ENCODE data around the gene PELI3.

The PELI3 gene

DNA sequence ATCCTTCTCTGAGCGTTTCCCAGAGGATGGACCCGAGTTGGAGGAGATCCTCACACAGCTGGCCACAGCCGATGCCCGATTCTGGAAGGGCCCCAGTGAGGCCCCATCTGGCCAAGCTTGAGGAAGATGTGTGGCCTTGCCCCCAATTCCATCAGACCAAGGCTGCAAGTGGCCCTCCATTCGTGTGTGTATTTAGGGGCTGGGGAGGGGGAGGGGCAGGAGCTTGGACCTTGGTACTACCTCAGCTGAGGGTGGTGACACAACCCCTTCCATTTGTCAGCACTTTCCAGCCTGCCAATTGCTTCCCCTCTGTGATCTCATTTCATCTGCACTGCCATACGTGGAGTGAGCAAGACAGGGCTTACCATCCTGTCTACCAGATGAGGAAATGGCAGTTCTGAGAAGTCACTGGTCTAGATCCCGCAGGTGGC lies 42.4 kb downstream of the PELI3 start:
- DNase-seq, result peak; percentile 5

DNA sequence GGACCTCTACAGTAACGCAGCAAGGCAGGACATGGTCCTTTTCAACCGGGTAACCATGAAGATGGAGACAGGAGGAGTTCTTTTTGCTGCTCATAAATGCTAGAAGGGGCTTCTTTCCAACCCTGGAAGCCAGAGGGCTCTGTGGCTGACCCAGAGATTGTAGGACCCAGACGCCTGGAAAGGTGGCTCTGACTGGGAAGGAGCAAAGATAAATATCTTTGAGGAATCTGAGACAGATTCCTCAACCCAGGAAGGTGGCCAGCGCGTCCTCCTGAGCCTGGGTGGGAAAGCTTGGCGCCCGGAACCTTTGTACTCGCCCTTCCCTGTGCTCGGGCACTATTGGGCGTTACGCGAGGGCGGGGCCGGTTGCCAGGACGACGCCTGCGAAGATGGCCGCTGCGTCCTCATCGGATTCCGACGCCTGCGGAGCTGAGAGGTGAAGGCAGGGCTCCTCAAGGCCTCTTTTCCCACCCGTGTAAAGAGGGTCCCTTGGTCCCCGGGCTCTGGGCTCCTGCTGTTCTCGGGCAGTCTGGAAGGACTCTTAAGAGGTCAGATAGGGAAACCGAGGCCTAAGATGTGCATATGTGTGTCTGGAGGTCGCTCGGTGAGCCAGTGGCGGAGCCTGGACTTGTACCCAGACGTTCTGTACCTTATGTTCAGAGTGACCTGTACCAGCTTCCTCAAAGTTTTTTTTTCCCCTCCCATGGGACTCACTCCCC lies 43.7 kb downstream of the PELI3 start, which contains the start of gene BBS1:
TSS of gene BBS1 (plus strand) at position 365 of the 719 bp plus-strand sequence. CDS start at position 390, 25 bp downstream.
- DNase-seq, result peak; percentile 79

DNA sequence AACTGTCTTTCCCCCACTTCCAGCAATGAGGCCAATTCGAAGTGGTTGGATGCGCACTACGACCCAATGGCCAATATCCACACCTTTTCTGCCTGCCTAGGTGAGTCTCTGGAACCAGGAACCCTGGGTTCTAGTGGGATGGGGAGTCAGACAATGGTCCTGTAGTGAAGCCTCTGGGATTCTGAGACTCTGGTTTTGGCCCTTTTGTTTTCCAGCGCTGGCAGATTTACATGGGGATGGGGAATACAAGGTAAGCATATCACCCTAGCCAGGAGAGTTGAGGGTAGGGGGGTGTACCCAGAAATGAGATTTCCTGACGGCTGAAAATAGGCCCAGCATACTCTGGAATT lies 44.3 kb downstream of the PELI3 start:
- DNase-seq, result no peak

DNA sequence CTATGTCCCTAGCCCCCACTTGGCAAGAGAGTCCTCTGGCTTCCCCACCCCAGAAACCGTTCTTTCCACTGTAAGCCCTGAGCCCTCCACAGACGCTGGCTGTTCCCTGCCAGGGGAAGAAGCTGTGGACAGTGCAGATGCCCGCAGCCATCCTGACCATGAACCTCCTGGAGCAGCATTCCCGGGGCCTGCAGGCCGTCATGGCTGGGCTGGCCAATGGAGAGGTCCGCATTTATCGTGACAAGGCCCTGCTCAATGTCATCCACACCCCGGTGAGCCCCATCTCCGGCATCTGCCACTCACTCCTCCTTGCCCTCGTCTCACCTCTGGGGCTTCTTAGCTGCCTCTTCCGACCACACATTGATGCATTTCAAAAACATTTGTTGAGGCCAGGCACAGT lies 56.9 kb downstream of the PELI3 start:
- DNase-seq, result no peak

DNA sequence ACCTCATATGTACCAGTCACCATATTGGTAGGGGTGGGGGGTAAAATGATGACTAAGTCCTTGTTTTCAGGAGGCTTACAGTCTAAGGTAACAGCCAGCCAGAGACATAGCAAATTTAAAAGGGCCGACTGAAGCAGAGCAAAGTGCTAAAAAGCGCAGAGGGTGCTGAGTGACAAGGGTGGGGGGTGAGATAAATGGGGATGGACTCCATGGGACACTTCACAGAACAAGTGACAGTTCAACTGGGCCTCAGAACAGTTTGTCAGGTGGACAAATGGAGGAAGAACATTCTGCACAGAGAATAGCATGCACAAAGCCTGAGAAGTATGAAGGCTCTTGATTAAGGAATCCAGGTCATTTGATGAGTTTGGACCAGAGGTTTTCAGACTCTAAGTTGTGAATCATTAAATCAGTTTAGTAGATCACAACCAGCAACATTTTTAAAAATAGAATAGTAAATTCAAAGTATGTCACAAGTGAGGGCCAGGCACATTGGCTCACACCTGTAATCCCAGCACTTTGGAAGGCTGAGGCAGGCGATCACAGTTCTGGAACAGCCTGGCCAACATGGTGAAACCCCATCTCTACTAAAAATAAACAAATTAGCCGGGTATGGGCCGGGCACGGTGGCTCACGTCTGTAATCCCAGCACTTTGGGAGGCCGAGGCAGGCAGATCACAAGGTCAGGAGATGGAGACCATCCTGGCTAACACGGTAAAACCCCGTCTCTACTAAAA lies 57.8 kb downstream of the PELI3 start:
- no peak for DNase-seq
